ENCODE measurements around the gene KDELR1.
A peak's percentile ranks its signal among the peaks of the same experiment; 100 is the strongest.

Gene KDELR1

GRCh38 chr19:48391100-48392005 lies at the start of gene KDELR1:
TSS of gene KDELR1 (minus strand) at chr19:48391551. CDS start at chr19:48391358, 193 bp downstream.
- Mint-ChIP-seq H3K27ac (peak within 1 kb of the TSS; percentile 94), H3K4me3 (peak within 1 kb of the TSS; percentile 97), H3K36me3 (ENCODE audit: low read depth) (peaks cover 12% of the 10 kb centered on the region), H3K27me3 (ENCODE audit: low read depth) (peaks cover 38% of the 10 kb centered on the region), H3K4me1 (ENCODE audit: low read depth) (peaks cover 14% of the 10 kb centered on the region), H3K9me3 (no peaks in the 10 kb centered on the region)

- Mint-ChIP-seq H3K27me3 (ENCODE audit: low read depth) (peaks cover 27% of the 10 kb centered on the region), H3K9me3 (no peaks in the 10 kb centered on the region), H3K4me3 (no peak overlapping the region), H3K27ac (no peak overlapping the region), H3K36me3 (ENCODE audit: low read depth) (no peaks in the 10 kb centered on the region), H3K4me1 (ENCODE audit: low read depth) (no peaks in the 10 kb centered on the region)
These were observed 45.2 kb upstream of the KDELR1 start for GRCh38 chr19:48436586-48436985.

DNA sequence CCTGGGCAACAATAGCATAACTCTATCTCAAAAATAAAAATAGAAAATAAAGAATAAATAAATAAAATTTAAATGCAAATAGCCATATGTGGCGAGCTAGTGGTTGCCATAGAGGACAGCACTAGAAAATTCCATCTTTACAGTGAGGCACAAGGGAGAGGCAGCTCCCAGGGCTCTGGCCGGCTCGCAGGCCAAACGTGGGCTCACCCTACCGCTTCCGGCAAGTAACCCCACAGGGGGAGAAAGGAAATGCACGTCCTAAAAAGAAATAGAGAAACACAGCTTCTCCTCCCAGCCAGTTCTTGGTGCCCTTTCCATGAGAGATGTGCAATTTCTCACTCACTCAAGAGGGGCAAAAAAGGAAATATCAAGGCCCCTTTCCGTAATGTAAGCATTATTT lies 42.0 kb upstream of the KDELR1 start:
- Mint-ChIP-seq H3K4me1 (ENCODE audit: low read depth) (no peaks in the 10 kb centered on the region), H3K9me3 (no peaks in the 10 kb centered on the region), H3K27ac (no peak overlapping the region), H3K27me3 (ENCODE audit: low read depth) (peaks cover 6% of the 10 kb centered on the region), H3K4me3 (no peak overlapping the region), H3K36me3 (ENCODE audit: low read depth) (no peaks in the 10 kb centered on the region)

DNA sequence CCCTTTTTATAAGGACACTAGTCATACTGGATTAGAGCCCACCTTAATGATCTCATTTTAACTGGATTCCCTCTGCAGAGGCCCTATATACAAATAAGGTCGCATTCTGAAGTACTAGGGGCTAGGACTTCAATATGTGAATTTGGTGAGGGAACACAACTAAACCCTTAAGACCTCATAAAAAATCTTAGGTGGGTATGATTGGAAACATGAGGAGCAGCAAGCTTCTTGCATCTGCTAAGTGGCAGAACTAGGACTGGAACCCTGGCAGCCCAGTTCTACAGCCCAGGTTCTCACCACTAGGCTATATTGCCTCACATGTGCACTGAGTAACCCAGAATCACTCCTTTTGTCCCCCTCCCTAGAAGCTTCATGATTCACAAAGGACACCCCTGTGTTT lies 37.3 kb upstream of the KDELR1 start:
- Mint-ChIP-seq H3K4me1 (ENCODE audit: low read depth) (peaks cover 5% of the 10 kb centered on the region), H3K4me3 (no peak overlapping the region), H3K27ac (no peak overlapping the region), H3K9me3 (no peaks in the 10 kb centered on the region), H3K27me3 (ENCODE audit: low read depth) (peaks cover 4% of the 10 kb centered on the region), H3K36me3 (ENCODE audit: low read depth) (no peaks in the 10 kb centered on the region)

- H3K27ac Mint-ChIP-seq: no peak overlapping the region
- H3K9me3 Mint-ChIP-seq: no peaks in the 10 kb centered on the region
- no peak overlapping the region for H3K4me3 Mint-ChIP-seq
- H3K4me1 Mint-ChIP-seq (ENCODE audit: low read depth): peaks cover 5% of the 10 kb centered on the region
- H3K27me3 Mint-ChIP-seq (ENCODE audit: low read depth): peaks cover 4% of the 10 kb centered on the region
- no peaks in the 10 kb centered on the region for H3K36me3 Mint-ChIP-seq (ENCODE audit: low read depth)
These were observed 33.4 kb upstream of the KDELR1 start for GRCh38 chr19:48424694-48425219.

DNA sequence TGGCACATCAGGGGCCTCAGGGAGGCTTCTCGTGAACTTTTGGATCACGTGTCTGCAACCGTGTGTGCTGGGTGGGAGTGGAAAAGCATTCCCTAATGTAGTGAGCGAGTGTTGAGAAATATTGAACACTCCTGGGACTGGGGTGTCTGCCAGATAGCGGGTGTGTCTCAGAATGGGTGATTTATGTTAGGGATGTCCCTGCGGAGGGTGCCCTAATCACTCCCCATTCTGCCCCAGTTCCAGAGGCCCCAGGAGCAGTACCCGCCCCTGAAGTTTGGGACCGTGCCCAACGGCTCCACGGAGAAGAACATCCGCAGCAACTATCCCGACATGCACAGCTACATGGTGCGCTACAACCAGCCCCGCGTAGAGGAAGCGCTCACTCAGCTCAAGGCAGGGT lies 30.2 kb upstream of the KDELR1 start:
- Mint-ChIP-seq H3K27me3 (ENCODE audit: low read depth) (peaks cover 4% of the 10 kb centered on the region), H3K27ac (no peak overlapping the region), H3K36me3 (ENCODE audit: low read depth) (no peaks in the 10 kb centered on the region), H3K4me1 (ENCODE audit: low read depth) (peaks cover 19% of the 10 kb centered on the region), H3K4me3 (no peak overlapping the region), H3K9me3 (no peaks in the 10 kb centered on the region)

DNA sequence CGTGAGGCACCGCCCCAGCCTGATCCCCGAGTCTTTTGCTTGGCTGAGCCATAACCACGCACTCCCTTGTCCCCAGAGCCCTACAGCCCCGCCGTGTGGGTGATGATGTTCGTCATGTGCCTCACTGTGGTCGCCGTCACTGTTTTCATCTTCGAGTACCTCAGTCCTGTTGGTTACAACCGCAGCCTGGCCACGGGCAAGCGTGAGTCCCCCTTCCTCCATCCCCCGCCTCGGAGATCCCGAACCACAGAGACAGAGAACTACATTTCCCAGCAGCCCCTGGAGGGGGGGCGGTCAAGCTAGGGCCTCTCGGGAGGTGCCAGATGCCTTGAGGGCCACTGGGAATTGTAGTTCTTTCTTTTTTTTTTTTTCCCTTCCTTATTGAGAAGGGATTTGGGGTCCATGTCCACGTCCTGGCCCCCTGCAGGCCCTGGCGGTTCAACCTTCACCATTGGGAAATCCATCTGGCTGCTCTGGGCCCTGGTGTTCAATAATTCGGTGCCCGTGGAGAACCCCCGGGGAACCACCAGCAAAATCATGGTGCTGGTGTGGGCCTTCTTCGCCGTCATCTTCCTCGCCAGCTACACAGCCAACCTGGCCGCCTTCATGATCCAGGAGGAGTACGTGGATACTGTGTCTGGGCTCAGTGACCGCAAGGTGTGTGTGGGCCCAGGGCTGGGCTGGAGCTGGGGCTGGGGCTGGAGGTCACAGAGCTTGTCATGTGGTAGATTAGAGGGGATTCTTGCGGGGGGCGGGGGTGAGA lies 28.0 kb upstream of the KDELR1 start:
- Mint-ChIP-seq H3K36me3 (ENCODE audit: low read depth) (no peaks in the 10 kb centered on the region), H3K4me3 (peak overlapping the region; percentile 84), H3K9me3 (no peaks in the 10 kb centered on the region), H3K27me3 (ENCODE audit: low read depth) (peaks cover 14% of the 10 kb centered on the region), H3K27ac (peak overlapping the region; percentile 82), H3K4me1 (ENCODE audit: low read depth) (peaks cover 19% of the 10 kb centered on the region)

DNA sequence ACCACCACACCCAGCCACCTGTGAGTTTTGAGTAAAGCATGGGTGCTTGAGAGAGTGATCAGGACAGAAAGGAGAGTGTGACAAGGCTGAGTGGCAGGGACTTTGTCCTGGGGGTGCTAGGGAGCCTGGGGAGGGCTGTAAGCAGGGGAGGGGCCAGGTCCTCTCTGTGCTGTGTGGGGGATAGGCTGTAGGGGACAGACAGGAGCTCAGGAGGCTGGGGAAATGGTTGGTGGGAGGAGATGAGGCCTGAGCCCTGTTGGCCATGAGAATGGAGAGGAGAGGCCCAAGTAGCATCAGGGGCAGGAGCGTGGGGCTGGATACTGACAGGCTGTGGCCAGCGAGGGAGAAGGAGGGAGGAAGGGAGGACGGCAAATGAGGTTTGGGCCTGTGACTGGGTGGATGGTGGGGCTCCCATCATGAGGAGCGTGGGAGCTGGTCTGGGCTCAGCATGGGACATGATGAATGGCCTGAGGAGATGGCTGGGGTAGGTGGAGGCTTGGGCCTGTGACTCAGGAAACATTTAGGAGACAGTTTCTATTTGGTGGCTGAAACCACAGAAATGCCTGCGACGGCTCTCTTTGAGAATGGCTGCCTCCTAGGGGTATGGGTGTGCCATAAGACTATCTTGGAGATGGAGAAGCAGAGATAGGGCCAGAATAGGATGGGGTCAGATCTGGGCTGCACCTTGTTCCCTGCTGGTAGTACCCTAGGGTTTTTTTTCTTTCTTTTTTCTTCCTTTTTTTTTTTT lies 27.1 kb upstream of the KDELR1 start:
- no peaks in the 10 kb centered on the region for H3K36me3 Mint-ChIP-seq (ENCODE audit: low read depth)
- no peaks in the 10 kb centered on the region for H3K9me3 Mint-ChIP-seq
- peak overlapping the region; percentile 84 for H3K4me3 Mint-ChIP-seq
- peak overlapping the region; percentile 82 for H3K27ac Mint-ChIP-seq
- H3K27me3 Mint-ChIP-seq (ENCODE audit: low read depth): peaks cover 23% of the 10 kb centered on the region
- peaks cover 19% of the 10 kb centered on the region for H3K4me1 Mint-ChIP-seq (ENCODE audit: low read depth)

- H3K4me3 Mint-ChIP-seq: no peak overlapping the region
- no peaks in the 10 kb centered on the region for H3K9me3 Mint-ChIP-seq
- H3K27ac Mint-ChIP-seq: no peak overlapping the region
- no peaks in the 10 kb centered on the region for H3K36me3 Mint-ChIP-seq (ENCODE audit: low read depth)
- H3K27me3 Mint-ChIP-seq (ENCODE audit: low read depth): peaks cover 26% of the 10 kb centered on the region
- H3K4me1 Mint-ChIP-seq (ENCODE audit: low read depth): peaks cover 19% of the 10 kb centered on the region
These were observed 26.1 kb upstream of the KDELR1 start for GRCh38 chr19:48417421-48417820.

DNA sequence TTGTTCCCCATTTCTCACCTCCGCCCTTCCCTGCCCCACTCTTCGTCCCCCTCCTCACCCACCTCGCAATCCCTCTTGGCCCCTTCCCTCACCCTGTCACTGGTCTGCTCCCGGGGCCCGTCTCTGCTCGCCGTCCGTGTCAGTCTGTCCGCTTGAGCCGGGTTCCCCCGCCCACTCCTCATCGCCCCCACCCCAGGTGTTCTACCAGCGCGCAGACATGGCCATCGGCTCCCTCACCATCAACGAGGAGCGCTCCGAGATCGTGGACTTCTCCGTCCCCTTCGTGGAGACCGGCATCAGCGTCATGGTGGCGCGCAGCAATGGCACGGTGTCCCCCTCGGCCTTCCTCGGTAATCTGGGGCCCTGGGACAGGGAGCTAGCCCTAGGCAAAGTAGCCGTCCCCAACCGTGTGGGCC lies 24.5 kb upstream of the KDELR1 start:
- Mint-ChIP-seq H3K9me3 (no peaks in the 10 kb centered on the region), H3K4me3 (peak overlapping the region; percentile 46), H3K27me3 (ENCODE audit: low read depth) (peaks cover 26% of the 10 kb centered on the region), H3K36me3 (ENCODE audit: low read depth) (no peaks in the 10 kb centered on the region), H3K27ac (no peak overlapping the region), H3K4me1 (ENCODE audit: low read depth) (peaks cover 19% of the 10 kb centered on the region)

DNA sequence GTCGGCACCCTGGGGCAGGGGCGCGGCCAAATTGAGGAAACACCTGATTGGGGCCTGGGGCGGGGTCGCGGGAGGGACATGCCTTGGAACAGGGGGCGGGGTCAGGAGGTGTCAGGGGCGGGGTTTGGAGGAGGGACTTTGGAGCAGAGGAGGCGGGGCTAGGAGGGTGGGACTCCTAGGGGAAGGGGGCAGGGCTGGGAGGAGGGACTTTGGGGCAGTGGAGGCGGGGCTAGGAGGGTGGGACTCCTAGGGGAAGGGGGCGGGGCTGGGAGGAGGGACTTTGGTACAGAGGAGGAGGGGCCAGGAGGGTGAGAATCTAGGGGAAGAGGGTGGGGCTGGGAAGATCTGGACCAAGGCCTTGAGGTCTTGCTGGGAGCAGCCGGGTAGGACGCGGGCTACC lies 24.0 kb upstream of the KDELR1 start:
- Mint-ChIP-seq H3K27ac (no peak overlapping the region), H3K9me3 (no peaks in the 10 kb centered on the region), H3K4me1 (ENCODE audit: low read depth) (peaks cover 19% of the 10 kb centered on the region), H3K36me3 (ENCODE audit: low read depth) (no peaks in the 10 kb centered on the region), H3K4me3 (peak overlapping the region; percentile 46), H3K27me3 (ENCODE audit: low read depth) (peaks cover 26% of the 10 kb centered on the region)

GRCh38 chr19:48413879-48414587 lies 22.7 kb upstream of the KDELR1 start:
- Mint-ChIP-seq H3K4me3 (no peak overlapping the region), H3K27me3 (ENCODE audit: low read depth) (peaks cover 26% of the 10 kb centered on the region)

GRCh38 chr19:48405850-48406249 lies 14.5 kb upstream of the KDELR1 start:
- Mint-ChIP-seq H3K4me3 (no peak overlapping the region), H3K9me3 (no peaks in the 10 kb centered on the region), H3K36me3 (ENCODE audit: low read depth) (no peaks in the 10 kb centered on the region), H3K4me1 (ENCODE audit: low read depth) (peaks cover 10% of the 10 kb centered on the region), H3K27ac (no peak overlapping the region), H3K27me3 (ENCODE audit: low read depth) (peaks cover 14% of the 10 kb centered on the region)

More at GRCh38 chr19:48413879-48414587, 22.7 kb upstream of the KDELR1 start:
- no peak overlapping the region for H3K27ac Mint-ChIP-seq
- no peaks in the 10 kb centered on the region for H3K9me3 Mint-ChIP-seq
- peaks cover 16% of the 10 kb centered on the region for H3K4me1 Mint-ChIP-seq (ENCODE audit: low read depth)
- no peaks in the 10 kb centered on the region for H3K36me3 Mint-ChIP-seq (ENCODE audit: low read depth)
